ENCODE results near the gene GSPT2.
"Not testable (repeated sequence)": the region's sequence is repeated elsewhere in the genome, so short reads cannot be mapped to it uniquely, and the experiment has no call there.

The GSPT2 gene

GRCh38 chrX:51743179-51743957 is at the start of gene GSPT2:
Gene GSPT2 (plus strand): TSS chrX:51743442. CDS start chrX:51743627, 185 bp downstream.
- DNase-seq = peak; percentile 71

GRCh38 chrX:51694254-51694653 is 49.0 kb upstream of the GSPT2 start:
- DNase-seq = no peak

DNA sequence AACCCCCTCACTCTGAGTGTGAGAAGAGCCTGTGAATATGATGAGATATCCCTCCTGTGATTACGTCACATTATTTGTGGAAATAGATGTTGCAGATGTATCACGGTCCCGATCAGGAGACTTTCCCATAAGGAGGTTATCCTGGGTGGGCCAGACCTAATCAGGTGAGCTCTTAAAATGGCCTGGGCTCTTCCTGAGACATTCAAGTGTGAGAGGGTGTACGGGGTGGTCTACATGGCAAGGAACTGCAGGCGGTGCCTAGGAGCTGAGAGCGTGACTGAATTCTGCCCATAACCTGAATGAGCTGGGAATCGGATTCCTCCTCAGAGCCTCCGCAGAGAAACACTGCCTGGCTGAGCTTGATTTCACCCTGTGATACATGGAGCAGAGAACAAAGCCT is 45.8 kb upstream of the GSPT2 start:
- no peak for DNase-seq

DNA sequence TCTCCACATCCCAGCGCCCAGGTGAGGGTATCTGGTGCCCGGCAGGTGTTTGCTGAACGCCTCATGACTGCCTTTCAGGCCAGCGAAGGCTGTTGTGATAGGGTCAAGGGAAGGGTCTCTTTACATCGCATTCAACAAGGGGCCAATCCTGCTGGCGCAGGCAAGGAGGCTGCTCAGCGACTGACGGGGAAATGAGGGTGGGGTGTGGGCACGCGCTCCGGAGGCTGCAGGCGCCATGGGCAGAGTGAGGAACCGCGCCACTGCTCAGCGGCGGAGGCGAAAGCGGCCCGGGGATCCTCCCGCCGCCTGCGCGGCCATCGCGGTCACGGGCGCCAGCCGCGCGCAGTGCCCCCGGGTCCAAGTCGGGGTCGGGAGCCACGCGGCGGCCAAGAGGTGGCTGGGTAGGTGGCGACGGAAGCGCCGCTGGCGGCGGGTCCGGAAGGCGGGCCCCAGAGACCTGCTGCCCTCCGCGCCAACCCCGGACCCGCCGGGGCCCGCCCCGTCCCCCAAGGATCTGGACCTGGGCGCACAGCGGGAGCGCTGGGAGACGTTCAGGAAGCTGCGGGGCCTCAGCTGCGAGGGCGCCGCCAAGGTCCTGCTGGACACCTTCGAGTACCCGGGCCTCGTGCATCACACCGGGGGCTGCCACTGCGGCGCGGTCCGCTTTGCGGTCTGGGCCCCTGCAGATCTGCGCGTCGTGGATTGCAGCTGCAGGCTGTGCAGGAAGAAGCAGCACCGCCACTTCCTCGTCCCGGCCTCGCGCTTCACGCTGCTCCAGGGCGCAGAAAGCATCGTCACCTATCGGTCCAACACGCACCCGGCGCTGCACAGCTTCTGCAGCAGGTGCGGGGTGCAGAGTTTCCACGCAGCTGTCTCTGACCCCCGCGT is 32.7 kb upstream of the GSPT2 start, which contains the start of gene CENPVL1:
TSS of gene CENPVL1 (plus strand) at position 236 of the 888 bp plus-strand sequence. CDS start at position 236, 0 bp downstream.
- not testable (repeated sequence) for DNase-seq

DNA sequence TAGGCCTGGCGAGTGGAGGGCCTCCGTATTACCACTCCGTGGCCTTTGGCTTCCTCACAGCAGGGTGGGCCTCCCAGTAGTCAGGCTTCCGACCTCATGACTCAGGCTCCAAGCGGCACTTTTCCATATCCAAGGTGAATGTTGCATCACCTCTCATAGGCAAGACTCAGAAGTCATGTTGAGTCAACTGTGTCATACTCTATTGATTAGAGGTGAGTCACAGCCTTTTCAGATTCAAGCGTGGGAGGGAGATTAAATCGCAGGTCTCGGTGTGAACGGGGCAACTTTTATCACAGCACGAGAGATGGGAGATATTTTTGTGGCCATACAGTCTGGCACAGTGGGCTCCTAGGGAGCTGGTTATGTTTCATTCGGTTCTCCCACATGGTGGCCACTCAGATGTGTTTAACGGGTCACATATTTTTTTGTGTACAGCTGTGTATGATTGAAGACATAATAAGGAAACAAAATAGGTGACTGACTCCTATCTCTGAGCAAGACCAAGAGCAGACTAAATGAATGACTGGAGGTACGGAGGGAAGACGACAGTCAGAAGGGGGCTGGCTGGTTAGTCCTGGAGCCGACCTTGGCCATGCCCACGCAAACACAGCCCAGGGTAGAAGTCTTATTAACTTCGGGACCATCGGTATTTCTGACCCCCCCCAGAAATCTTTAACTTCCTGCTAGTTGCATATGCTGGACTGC is 30.1 kb upstream of the GSPT2 start:
- DNase-seq = not testable (repeated sequence)

DNA sequence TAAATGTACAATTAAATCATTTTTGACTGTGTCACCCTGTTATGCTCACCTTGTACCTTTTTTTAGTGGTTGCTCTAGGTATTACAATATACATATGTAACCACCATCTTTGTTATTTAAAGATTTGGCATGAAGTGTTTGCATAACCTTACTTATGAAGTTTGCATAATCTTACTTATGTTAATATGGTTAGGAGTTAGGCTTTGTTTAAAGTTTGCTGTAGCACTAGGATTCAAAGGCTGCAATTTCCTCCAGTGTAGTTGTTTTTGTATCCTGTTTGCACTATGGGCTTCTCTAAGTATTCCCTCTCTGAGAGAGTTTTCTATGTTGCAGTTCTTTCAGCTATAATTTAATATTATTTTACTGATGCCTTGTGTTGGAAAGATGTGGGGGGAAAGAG is 15.0 kb upstream of the GSPT2 start:
- DNase-seq = no peak

- DNase-seq = no peak
Measured at GRCh38 chrX:51737091-51737490, 6.2 kb upstream of the GSPT2 start.

DNA sequence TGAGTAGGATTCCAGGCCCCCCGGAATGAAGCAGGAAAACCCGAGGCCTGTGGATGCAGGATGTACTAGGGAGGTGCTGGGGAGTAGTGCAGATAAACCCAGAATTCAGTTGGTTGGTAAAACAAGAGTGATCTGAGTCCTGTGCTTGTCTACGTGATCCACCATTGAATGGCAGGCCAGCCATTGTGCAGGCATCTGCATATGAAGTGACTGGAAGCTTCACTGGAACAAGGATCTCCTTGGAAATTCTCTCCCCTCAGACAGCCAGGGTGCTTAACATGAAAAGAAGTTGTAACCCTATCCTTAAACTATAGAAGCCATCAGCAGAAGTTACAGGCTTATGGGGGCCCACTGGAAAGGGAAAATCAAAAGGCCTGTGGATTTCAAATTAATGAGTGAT is 656 bp upstream of the GSPT2 start:
- DNase-seq = no peak

GRCh38 chrX:51747671-51748070 is 4.4 kb downstream of the GSPT2 start:
- DNase-seq = peak; percentile 0

GRCh38 chrX:51759055-51759839 is 16.0 kb downstream of the GSPT2 start:
- DNase-seq = no peak

GRCh38 chrX:51760657-51761056 is 17.4 kb downstream of the GSPT2 start:
- no peak for DNase-seq

DNA sequence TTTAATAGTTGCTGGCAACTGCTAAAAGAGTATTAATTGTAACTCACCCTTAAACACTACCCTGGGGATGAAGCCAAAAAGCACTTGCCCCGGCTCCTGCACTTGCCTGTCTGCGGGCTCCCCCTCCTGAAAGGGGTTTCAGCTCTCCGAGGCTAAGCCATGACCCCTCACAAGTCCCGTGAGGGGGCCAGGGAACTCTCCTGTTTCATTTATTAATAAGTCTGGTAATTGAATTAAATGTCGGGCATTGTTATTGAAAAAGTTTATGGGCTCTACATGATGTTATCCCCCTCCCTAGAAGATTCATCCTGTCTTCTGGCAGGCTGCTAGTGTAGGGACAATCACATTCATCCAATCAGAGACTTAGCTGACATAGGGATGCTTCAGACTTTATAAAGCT is 23.3 kb downstream of the GSPT2 start:
- no peak for DNase-seq

- DNase-seq = no peak
Measured at GRCh38 chrX:51776851-51777250, 33.6 kb downstream of the GSPT2 start.

DNA sequence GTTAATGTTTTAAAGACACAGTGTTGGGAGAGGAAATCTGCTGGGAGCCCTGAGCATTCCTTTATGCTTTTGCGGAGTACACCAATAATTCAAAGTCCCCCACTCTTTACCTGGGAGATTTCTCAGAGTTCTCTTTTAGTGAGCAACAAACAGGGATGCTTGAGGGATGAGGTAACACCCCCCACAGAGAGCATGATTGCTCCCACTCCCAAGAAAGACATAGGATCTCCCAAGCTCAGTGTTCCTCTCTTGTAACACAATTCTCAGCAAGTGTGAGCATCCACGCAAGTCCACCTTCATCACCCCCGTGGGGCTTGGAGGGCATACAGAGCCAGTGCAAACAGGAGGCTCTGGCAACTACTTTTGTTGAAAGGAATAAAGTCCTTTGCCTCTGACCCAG is 36.1 kb downstream of the GSPT2 start:
- DNase-seq = peak; percentile 10

DNA sequence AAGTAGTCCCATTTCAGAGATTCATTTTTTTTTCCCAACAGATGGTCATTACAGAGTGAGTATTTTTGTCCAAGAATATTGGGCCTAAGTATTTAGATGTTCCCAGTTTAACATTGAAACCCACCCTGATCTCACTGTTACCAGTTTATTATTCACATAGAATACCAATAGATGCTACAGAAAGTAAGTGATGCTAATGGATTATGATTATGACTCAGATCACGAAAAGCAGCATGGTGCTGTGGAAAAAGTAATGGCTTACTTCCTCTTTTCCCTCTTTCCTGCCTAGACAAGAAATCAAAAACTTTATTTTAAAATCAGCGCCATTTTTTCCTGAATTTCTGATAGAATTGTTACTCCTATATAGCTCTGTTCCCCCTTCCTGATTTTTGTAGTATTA is 51.9 kb downstream of the GSPT2 start:
- no peak for DNase-seq
